SK-N-SH (cell line): Measurements from ENCODE around the gene LAGE3. TPM values are rescaled to one million over a fixed set of nuclear protein-coding genes. Genes with fewer than 3 reads are reported as not detected.

Source experiments
- CTCF ChIA-PET: fragments of 300-600, 350-600 bp; formaldehyde crosslinking; extraction: SDS; loops from one replicate; lab custom pipeline; 2021; lab: Yijun Ruan, JAX
- POLR2A ChIA-PET: fragments of 350-600 bp; sonication (Branson Sonifier 250); formaldehyde crosslinking; extraction: SDS; loops from one replicate; lab custom pipeline; 2020; ENCODE audit warnings: antibody characterized with exemption, inconsistent platforms; lab: Yijun Ruan, JAX
- DNase-seq: peaks from one replicate; pipeline ENCODE4 v3.0.0; 2012
- H2AFZ ChIP-seq: fragments of 200-600 bp; sonication (generic); 2 replicates; pipeline ENCODE4 v1.8.1; 2016; ENCODE audit warnings: antibody characterized with exemption, mild to moderate bottlenecking, low read depth
- H3F3A ChIP-seq: fragments of 200-600 bp; sonication (generic); replicated peaks from 2 replicates; pipeline ENCODE3; 2016; ENCODE audit warnings: antibody characterized with exemption, mild to moderate bottlenecking; ENCODE audit not compliant: insufficient read depth
- H3K27ac ChIP-seq, 2 experiments: fragments of 200-500 bp in 1 of 2; fragments of 200-600 bp in 1 of 2; sonication (Bioruptor generic) in 1 of 2; sonication (generic), shearing (Covaris generic) in 1 of 2; 2 replicates each; pipeline versions ENCODE4 v1.5.1 to v1.6.1; 2014 to 2016; ENCODE audit warnings: low read depth in 2 of 2, inconsistent platforms in 1 of 2, low read length in 1 of 2, mild to moderate bottlenecking in 1 of 2, mixed read lengths in 1 of 2
- H3K27me3 ChIP-seq: fragments of 200-600 bp; sonication (generic), shearing (Covaris generic); 2 replicates; pipeline ENCODE4 v1.6.1; 2016; ENCODE audit warnings: mixed run types; ENCODE audit not compliant: insufficient read depth
- H3K36me3 ChIP-seq, 2 experiments: fragments of 200-500 bp in 1 of 2; fragments of 200-600 bp in 1 of 2; sonication (Bioruptor generic) in 1 of 2; sonication (generic) in 1 of 2; replicated peaks in 1 of 2; 2 replicates each; pipeline versions ENCODE3 to v1.5.1; 2014 to 2016; ENCODE audit warnings: low read length in 1 of 2, mild to moderate bottlenecking in 1 of 2; ENCODE audit not compliant: insufficient read depth in 2 of 2, control insufficient read depth in 1 of 2
- H3K4me1 ChIP-seq, 2 experiments: fragments of 200-500 bp in 1 of 2; fragments of 200-600 bp in 1 of 2; sonication (Bioruptor generic) in 1 of 2; sonication (generic), shearing (Covaris generic) in 1 of 2; 2 replicates each; pipeline versions ENCODE4 v1.5.1 to v1.6.1; 2014 to 2016; ENCODE audit warnings: low read depth in 1 of 2, low read length in 1 of 2, mixed run types in 1 of 2; ENCODE audit not compliant: insufficient read depth in 2 of 2, control insufficient read depth in 1 of 2
- H3K4me2 ChIP-seq: fragments of 200-600 bp; sonication (generic), shearing (Covaris generic); 2 replicates; pipeline ENCODE4 v1.6.1; 2017; ENCODE audit warnings: mixed run types
- H3K4me3 ChIP-seq, 2 experiments: fragments of 200-500 bp in 1 of 2; fragments of 200-600 bp in 1 of 2; sonication (Bioruptor generic) in 1 of 2; sonication (generic), shearing (Covaris generic) in 1 of 2; 2 replicates each; pipeline versions ENCODE4 v1.5.1 to v1.8.1; 2014 to 2016; ENCODE audit warnings: low read depth in 2 of 2, inconsistent platforms in 1 of 2, low read length in 1 of 2, mild to moderate bottlenecking in 1 of 2, mixed read lengths in 1 of 2, moderate library complexity in 1 of 2
- H3K79me2 ChIP-seq: fragments of 200-600 bp; sonication (generic); 2 replicates; pipeline ENCODE4 v1.8.1; 2017; ENCODE audit warnings: mild to moderate bottlenecking; ENCODE audit not compliant: insufficient read depth
- H3K9ac ChIP-seq: fragments of 200-600 bp; sonication (generic); 2 replicates; pipeline ENCODE4 v1.6.1; 2017; ENCODE audit warnings: mixed run types
- H3K9me2 ChIP-seq: fragments of 200-600 bp; sonication (generic); 2 replicates; pipeline ENCODE4 v1.6.1; 2017; ENCODE audit warnings: mixed run types
- H3K9me3 ChIP-seq: fragments of 200-600 bp; sonication (generic); 2 replicates; pipeline ENCODE4 v1.6.1; 2017; ENCODE audit warnings: mixed run types, mild to moderate bottlenecking, moderate library complexity
- H4K20me1 ChIP-seq: fragments of 200-600 bp; sonication (generic); 2 replicates; pipeline ENCODE4 v1.6.1; 2017; ENCODE audit warnings: mild to moderate bottlenecking, mixed run types; ENCODE audit not compliant: insufficient read depth
- ELF1 ChIP-seq: IDR thresholded peaks from 2 replicates; pipeline ENCODE4 v1.4.0; 2012
- EZH2phosphoT487 ChIP-seq: fragments of 200-600 bp; sonication (generic); IDR thresholded peaks from 2 replicates; pipeline ENCODE4 v1.6.1; 2017; ENCODE audit warnings: low read depth, mixed run types, mild to moderate bottlenecking, antibody characterized with exemption, moderate library complexity, borderline replicate concordance
- FOSL2 ChIP-seq: IDR thresholded peaks from 2 replicates; pipeline ENCODE4 v1.4.0; 2012; ENCODE audit warnings: low read depth, mild to moderate bottlenecking, moderate library complexity, borderline replicate concordance
- FOXJ3 ChIP-seq: sonication (generic); formaldehyde crosslinking; IDR thresholded peaks from 2 replicates; pipeline ENCODE4 v1.5.1; 2020; ENCODE audit warnings: mild to moderate bottlenecking, missing genetic modification reagents
- FOXM1 ChIP-seq: IDR thresholded peaks from 2 replicates; pipeline ENCODE4 v1.4.0; 2012; ENCODE audit warnings: low read depth, mild to moderate bottlenecking
- JUND ChIP-seq: IDR thresholded peaks from 2 replicates; pipeline ENCODE4 v1.4.0; 2012
- MEF2A ChIP-seq: IDR thresholded peaks from 2 replicates; pipeline ENCODE4 v1.4.0; 2012; ENCODE audit warnings: low read depth, borderline replicate concordance
- MXI1 ChIP-seq: IDR thresholded peaks from 2 replicates; pipeline ENCODE4 v1.6.1; 2012; ENCODE audit warnings: mild to moderate bottlenecking, low read depth, low read length, improper control_type of control experiment
- NRF1 ChIP-seq: IDR thresholded peaks from 2 replicates; pipeline ENCODE4 v1.6.1; 2012; ENCODE audit warnings: low read depth, mild to moderate bottlenecking, low read length
- POLR2AphosphoS5 ChIP-seq: IDR thresholded peaks from 2 replicates; pipeline ENCODE4 v1.6.1; 2012; ENCODE audit warnings: low read depth, low read length
- RCOR1 ChIP-seq: fragments of 150-350 bp; IDR thresholded peaks from 2 replicates; pipeline ENCODE4 v1.6.1; 2017; ENCODE audit warnings: antibody characterized with exemption, low read length
- TEAD4 ChIP-seq: IDR thresholded peaks from 2 replicates; pipeline ENCODE4 v1.4.0; 2012; ENCODE audit warnings: mild to moderate bottlenecking, borderline replicate concordance; ENCODE audit not compliant: insufficient read depth
- WGBS: methylation state at CpG from one replicate; pipeline ENCODE4 v1.1.6; 2017; ENCODE audit warnings: low lambda C conversion rate; 5-methylcytosine and 5-hydroxymethylcytosine counted together
- polyA plus RNA-seq, 3 experiments: library from polyadenylated mRNA; depleted of rRNA; stranded (reverse); fragments of >200 nt; gene quantifications; 2 replicates each; pipeline ENCODE4 v1.2.3, GENCODE V29; 2012
- TF ChIP-seq, protein P1 (sequence below): fragments of 200-600 bp; sonication (generic); IDR thresholded peaks from 2 replicates; pipeline ENCODE4 v1.6.1; 2017; ENCODE audit warnings: antibody characterized with exemption, mild to moderate bottlenecking, moderate library complexity
- TF ChIP-seq, protein P2 (sequence below): IDR thresholded peaks from 2 replicates; pipeline ENCODE4 v1.6.1; 2012; ENCODE audit warnings: mild to moderate bottlenecking, low read depth, low read length, moderate library complexity
- TF ChIP-seq, protein P3 (sequence below): IDR thresholded peaks from 2 replicates; pipeline ENCODE4; 2012
- TF ChIP-seq, protein P4 (sequence below): IDR thresholded peaks from 2 replicates; pipeline ENCODE4 v1.4.0; 2012; ENCODE audit warnings: low read depth
- TF ChIP-seq, protein P5 (sequence below): fragments of 150-350 bp; IDR thresholded peaks from 2 replicates; pipeline ENCODE4 v1.6.1; 2017; ENCODE audit warnings: antibody characterized with exemption, low read length, low read depth, borderline replicate concordance
- TF ChIP-seq, protein P6 (sequence below): IDR thresholded peaks from 2 replicates; pipeline ENCODE4 v1.4.0; 2012; ENCODE audit warnings: low read depth, borderline replicate concordance
- TF ChIP-seq, protein P7 (sequence below): IDR thresholded peaks from 2 replicates; pipeline ENCODE4 v1.4.0; 2012; ENCODE audit warnings: low read depth, borderline replicate concordance

LAGE3 gene
- polyA plus RNA-seq, 1 of the 3 experiments (the other 2 are of a cell fraction): 37.2 TPM

DNA sequence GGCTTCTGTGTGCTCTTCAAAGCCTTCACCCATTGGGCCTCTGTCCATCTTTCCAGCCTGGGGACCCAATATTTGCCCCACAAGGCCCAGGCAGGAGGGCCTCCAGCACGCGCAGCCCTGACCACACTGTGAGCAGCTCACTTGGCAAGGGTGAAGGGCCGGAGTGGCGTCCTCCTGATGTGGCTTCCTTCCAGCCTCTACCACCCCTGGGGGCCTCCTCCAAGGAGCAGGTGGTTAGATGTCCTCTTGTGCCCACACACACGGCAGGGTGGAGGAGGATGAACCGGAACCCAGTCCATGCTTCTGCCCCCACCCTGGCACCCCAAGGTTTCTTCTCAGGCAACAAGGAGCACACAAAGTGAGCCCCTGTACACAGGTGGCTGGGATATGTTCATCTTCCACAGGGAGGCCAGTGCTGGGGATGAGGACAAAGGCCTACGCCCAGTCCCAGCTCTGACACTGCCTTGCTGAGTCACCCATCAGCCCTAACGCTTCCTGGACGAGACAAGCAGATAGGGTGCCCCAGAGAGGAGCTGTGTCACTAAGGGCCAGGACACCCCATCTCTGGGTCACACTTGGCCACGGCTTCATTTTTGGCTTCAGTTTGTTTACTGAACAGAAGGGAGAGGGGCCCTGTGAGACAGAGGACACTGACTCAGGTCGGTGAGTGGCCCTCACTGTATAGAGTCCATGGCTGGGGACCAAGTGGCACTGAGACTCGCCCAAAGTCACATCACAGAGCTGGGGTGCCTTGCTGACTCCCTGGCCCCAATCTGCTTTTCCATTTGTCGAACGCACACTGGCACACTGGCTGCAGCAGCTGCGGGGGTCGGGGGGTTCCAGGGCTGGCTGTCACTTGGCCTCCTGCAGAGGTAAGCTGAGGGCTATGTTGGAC, 5.4 kb upstream of the LAGE3 start:
- Histone ChIP-seq H3K9ac (no peak overlapping the region), H3K4me1 (peaks cover 0 to 14% of the 10 kb centered on the region in 2 experiments; a peak in 1 of 4 replicates), H3K9me3 (no peaks in the 10 kb centered on the region), H3K79me2 (peaks cover 15% of the 10 kb centered on the region; the same call in 1 of the 2 replicates), H3F3A (no peaks in the 10 kb centered on the region), H4K20me1 (no peaks in the 10 kb centered on the region), H2AFZ (no peak overlapping the region), H3K4me2 (no peak overlapping the region), H3K9me2 (no peaks in the 10 kb centered on the region), H3K4me3 (no peak overlapping the region), H3K27me3 (0 out of 2 replicates have a peak, but pooled peaks cover 15% of the 10 kb centered on the region), H3K27ac (no peak overlapping the region), H3K36me3 (peaks cover 0 to 14% of the 10 kb centered on the region in 2 experiments)
- ChIA-PET POLR2A (no interaction called here), CTCF (no interaction called here)
- WGBS: 49% methylated on average over 13 of the region's 16 CpGs
- TF ChIP-seq POLR2AphosphoS5 (no peak), FOXJ3 (CRISPR knock-in tag) (no peak), FOXM1 (no peak), MXI1 (no peak), TEAD4 (no peak), EZH2phosphoT487 (no peak), NRF1 (no peak), ELF1 (no peak), FOSL2 (no peak), JUND (no peak), RCOR1 (no peak), MEF2A (no peak)
- TF ChIP-seq, protein P1, sequence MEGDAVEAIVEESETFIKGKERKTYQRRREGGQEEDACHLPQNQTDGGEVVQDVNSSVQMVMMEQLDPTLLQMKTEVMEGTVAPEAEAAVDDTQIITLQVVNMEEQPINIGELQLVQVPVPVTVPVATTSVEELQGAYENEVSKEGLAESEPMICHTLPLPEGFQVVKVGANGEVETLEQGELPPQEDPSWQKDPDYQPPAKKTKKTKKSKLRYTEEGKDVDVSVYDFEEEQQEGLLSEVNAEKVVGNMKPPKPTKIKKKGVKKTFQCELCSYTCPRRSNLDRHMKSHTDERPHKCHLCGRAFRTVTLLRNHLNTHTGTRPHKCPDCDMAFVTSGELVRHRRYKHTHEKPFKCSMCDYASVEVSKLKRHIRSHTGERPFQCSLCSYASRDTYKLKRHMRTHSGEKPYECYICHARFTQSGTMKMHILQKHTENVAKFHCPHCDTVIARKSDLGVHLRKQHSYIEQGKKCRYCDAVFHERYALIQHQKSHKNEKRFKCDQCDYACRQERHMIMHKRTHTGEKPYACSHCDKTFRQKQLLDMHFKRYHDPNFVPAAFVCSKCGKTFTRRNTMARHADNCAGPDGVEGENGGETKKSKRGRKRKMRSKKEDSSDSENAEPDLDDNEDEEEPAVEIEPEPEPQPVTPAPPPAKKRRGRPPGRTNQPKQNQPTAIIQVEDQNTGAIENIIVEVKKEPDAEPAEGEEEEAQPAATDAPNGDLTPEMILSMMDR: no peak
- TF ChIP-seq, protein P2, sequence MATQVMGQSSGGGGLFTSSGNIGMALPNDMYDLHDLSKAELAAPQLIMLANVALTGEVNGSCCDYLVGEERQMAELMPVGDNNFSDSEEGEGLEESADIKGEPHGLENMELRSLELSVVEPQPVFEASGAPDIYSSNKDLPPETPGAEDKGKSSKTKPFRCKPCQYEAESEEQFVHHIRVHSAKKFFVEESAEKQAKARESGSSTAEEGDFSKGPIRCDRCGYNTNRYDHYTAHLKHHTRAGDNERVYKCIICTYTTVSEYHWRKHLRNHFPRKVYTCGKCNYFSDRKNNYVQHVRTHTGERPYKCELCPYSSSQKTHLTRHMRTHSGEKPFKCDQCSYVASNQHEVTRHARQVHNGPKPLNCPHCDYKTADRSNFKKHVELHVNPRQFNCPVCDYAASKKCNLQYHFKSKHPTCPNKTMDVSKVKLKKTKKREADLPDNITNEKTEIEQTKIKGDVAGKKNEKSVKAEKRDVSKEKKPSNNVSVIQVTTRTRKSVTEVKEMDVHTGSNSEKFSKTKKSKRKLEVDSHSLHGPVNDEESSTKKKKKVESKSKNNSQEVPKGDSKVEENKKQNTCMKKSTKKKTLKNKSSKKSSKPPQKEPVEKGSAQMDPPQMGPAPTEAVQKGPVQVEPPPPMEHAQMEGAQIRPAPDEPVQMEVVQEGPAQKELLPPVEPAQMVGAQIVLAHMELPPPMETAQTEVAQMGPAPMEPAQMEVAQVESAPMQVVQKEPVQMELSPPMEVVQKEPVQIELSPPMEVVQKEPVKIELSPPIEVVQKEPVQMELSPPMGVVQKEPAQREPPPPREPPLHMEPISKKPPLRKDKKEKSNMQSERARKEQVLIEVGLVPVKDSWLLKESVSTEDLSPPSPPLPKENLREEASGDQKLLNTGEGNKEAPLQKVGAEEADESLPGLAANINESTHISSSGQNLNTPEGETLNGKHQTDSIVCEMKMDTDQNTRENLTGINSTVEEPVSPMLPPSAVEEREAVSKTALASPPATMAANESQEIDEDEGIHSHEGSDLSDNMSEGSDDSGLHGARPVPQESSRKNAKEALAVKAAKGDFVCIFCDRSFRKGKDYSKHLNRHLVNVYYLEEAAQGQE: no peak
- TF ChIP-seq, protein P3, sequence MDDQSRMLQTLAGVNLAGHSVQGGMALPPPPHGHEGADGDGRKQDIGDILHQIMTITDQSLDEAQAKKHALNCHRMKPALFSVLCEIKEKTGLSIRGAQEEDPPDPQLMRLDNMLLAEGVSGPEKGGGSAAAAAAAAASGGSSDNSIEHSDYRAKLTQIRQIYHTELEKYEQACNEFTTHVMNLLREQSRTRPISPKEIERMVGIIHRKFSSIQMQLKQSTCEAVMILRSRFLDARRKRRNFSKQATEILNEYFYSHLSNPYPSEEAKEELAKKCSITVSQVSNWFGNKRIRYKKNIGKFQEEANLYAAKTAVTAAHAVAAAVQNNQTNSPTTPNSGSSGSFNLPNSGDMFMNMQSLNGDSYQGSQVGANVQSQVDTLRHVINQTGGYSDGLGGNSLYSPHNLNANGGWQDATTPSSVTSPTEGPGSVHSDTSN: no peak
- TF ChIP-seq, protein P4, sequence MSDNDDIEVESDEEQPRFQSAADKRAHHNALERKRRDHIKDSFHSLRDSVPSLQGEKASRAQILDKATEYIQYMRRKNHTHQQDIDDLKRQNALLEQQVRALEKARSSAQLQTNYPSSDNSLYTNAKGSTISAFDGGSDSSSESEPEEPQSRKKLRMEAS: no peak
- TF ChIP-seq, protein P5, sequence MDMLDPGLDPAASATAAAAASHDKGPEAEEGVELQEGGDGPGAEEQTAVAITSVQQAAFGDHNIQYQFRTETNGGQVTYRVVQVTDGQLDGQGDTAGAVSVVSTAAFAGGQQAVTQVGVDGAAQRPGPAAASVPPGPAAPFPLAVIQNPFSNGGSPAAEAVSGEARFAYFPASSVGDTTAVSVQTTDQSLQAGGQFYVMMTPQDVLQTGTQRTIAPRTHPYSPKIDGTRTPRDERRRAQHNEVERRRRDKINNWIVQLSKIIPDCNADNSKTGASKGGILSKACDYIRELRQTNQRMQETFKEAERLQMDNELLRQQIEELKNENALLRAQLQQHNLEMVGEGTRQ: no peak
- TF ChIP-seq, protein P6, sequence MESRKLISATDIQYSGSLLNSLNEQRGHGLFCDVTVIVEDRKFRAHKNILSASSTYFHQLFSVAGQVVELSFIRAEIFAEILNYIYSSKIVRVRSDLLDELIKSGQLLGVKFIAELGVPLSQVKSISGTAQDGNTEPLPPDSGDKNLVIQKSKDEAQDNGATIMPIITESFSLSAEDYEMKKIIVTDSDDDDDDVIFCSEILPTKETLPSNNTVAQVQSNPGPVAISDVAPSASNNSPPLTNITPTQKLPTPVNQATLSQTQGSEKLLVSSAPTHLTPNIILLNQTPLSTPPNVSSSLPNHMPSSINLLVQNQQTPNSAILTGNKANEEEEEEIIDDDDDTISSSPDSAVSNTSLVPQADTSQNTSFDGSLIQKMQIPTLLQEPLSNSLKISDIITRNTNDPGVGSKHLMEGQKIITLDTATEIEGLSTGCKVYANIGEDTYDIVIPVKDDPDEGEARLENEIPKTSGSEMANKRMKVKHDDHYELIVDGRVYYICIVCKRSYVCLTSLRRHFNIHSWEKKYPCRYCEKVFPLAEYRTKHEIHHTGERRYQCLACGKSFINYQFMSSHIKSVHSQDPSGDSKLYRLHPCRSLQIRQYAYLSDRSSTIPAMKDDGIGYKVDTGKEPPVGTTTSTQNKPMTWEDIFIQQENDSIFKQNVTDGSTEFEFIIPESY: no peak
- TF ChIP-seq, protein P7, sequence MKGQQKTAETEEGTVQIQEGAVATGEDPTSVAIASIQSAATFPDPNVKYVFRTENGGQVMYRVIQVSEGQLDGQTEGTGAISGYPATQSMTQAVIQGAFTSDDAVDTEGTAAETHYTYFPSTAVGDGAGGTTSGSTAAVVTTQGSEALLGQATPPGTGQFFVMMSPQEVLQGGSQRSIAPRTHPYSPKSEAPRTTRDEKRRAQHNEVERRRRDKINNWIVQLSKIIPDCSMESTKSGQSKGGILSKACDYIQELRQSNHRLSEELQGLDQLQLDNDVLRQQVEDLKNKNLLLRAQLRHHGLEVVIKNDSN: no peak
- DNase-seq: no peak
